Activated CD4-positive, alpha-beta T cell treated with anti-CD3 and anti-CD28 coated beads, Interleukin-2, Interleukin-6, amounts not matched to agents 100 ng/mL and 50 ng/mL, durations not matched to agents 16 hours and 8 hours (primary cell): Measurements from ENCODE around the gene GINS2.

ENCODE experiments used
- DNase-seq: peaks from one replicate; pipeline ENCODE4 v3.0.0-alpha.2; 2020

The GINS2 gene

DNA sequence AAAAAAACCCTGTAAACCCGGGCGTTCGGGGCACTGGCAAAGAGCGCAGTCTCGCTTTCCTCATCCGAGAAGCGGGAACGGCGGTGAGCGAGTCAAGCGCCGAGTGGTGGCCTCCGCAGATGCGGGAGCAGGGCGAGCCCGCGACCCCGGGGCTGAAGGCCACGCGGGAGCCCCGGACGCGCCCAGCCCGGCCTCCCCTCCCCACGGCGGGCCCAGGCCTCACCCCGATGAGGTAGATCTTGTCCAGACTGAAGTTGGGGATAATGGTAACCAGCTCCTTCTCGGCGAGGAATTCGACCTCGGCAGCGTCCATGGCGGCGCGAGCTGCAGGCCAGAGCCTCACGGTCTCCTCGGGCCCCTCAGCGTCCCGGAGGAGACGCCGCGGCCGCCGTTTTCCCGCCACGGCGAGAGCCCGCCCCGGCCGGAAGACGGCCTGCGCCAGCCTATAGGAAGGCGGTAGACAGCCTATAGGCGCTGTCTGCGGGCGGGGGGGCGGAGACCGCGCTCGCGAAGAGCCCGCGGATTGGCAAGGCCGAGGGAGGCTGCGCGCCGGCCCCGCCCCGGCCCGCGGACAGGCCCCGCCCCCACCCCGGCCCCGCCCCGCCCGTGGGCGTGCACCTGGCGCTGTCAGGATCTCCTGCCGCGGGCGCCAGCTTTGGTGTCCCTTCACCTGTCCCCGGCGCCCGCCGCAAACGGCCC, at the start of gene GINS2:
Gene GINS2, minus strand, starts transcription at position 369 of the 699 bp plus-strand sequence. Its CDS starts 56 bp downstream, at position 313.
- peak; percentile 95 for DNase-seq

DNA sequence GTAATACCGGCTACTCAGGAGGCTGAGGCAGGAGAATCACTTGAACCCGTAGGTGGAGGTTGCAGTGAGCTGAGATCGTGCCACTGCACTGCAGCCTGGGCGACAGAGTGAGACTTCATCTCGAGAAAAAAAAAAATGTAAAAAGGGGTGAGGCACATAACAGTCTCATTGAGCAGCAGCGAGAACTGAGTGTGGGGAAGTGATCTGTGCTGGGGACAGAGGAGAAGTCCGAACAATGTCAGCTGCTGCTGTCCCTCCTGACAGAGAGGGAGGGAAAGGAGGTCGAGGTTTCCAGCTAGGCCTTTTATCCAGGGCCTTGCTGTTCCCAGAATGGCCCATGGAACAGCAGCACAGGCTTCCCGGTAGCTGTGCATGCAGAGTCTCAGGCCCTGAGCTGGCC, 48.2 kb upstream of the GINS2 start:
- DNase-seq, result no peak

DNA sequence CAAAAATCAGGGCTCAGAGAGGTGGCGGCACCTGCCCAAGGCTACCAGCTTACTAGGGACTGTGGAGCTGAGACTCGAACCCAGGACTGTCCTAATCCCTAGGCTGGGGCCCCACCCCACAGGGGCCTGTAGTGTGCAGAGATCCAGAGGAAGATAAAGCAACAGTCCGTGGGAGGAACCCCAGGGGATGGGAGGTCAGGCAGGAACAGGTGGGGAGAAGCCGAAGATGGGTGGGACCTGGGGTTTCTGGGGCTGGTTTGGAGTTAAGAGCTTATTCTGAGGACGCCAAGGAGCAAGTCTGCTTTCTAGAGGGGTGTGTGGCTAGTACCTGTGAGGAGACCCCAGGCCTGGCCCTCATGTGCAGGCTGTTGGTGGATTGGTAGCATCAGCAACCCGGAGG, 47.2 kb upstream of the GINS2 start:
- DNase-seq, result no peak

DNA sequence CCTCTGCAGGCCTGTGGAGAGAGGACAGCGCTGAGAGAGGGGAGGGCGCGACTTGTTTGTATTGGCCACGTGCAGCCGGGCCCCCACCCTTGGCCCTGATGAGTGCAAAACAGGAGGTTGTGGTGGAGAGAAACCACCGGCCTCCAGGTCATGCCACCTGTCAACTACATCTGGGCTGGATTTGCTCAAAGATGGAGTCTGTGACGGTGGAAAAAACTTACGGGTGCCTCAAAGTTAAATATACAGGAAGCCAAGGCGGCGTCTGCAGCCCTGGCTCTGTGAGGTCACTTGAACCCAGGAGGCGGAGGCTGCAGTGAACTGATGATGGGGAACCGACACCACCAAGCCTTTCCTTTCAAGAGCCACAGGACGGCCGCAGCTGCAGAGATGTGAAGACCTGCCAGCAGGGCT, 46.5 kb upstream of the GINS2 start:
- peak; percentile 17 for DNase-seq

DNA sequence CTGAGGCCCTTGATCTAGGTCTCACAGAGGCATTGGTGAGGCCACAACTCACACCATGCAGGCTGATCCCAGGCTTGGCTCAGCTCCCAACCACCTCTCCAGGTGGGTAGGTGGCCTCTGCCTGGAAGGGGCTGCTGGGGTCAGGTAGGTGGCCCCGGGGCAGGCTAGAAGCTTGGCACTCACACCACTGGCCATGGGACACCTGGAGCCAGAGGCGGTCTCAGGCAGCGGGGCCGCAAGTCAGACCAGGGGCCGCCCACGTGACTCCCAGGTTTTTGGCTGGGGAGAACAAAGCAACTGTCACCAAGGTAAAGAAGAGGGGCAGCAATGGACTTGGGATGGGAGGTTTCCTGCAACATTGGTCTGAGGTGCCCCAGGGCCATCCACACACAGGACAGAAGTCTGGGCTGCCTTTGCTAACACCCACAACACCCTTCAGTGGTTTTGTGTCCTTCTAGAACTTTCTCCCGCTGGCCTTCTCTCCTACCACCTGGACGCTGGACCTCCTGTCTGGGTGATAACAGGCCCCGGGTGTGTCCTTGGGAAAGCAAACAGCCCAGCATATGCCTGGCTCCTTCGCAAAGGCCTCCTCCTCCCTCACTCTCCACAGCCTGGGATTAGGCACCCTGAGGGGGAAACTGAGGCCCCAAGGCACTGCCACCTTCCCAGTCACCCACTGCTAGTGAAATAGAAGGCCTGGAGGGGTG, 45.7 kb upstream of the GINS2 start:
- no peak for DNase-seq

DNA sequence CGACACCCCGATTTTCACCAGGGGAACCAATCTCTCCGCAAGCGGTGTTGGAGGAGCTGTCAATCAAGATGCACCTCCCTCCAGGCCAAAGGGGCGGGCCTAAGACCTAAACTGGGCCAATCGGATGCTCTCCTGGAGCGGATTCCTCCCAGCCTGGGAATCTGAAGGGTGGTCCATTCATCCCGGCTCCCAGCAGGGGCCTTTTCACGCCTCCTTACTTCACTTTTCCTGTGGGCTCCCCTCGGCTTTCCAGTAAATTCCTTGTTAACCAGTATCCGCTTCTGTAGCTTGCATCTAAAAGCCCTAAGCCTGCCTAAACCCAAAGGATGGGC, 45.1 kb upstream of the GINS2 start:
- DNase-seq, result no peak

DNA sequence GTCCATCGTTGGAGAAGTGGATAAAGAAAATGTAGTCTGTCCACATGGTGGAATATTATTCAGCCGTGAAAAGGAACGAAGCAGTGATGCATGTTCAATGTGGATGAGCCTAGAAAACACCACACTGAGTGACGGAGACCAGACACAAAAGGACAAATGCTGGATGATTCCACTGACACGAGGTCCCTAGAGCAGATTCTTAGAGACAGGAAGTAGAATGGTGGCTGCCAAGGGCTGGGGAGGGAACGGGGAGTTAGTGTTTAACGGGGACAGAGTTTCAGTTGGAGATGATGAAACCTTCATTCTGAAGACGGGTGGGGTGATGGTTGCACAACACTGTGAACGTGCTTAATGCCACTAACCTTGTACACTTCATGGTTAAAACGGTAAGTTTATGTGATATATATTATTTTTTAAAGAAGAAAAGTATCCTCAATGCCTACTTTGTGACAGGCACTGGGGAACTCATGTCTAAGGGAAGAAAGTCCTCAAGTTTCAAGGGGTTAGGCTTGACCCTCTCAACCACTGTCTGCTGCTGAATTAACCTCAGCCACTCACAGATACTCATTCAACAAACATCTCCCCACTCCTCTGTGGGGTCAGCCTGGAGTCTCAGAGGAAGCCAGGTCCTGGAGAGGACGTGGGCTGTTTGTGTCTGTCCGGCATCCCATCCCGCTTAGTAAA, 44.5 kb upstream of the GINS2 start:
- DNase-seq, result no peak

DNA sequence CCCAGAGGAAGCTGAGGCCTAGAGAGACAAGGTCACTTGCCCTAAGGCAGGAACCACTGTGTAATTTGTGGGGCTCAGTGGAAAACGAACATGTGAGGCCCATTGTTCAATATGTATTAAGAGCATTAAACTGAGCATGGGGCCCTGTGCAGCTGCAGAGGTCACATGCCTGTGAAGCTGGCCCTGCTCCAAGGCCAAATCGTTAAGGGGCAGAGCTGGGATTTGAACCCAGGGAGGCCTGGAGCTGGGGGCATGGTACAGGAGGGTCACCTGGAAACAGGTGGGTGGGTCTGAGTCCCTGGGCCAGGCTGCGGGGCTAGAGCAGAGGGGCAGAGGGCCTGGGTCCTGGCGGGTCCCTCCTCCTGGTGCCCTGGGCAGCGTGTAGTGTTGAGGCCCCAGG, 42.4 kb upstream of the GINS2 start:
- no peak for DNase-seq

DNA sequence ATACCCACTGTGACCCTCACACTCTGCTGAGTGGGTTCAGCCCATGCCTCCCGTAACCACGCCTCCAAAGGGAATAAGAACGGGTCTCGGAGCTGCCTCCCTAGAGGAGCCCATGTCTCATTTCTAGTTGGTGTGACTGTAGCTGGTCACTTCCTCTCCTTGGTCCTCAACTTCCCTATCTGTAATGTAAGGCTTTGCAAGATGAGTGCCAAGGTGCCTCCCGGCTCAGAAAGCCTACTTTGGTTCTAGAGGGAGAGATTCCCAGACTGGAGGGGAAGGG, 41.4 kb upstream of the GINS2 start:
- DNase-seq, result no peak

DNA sequence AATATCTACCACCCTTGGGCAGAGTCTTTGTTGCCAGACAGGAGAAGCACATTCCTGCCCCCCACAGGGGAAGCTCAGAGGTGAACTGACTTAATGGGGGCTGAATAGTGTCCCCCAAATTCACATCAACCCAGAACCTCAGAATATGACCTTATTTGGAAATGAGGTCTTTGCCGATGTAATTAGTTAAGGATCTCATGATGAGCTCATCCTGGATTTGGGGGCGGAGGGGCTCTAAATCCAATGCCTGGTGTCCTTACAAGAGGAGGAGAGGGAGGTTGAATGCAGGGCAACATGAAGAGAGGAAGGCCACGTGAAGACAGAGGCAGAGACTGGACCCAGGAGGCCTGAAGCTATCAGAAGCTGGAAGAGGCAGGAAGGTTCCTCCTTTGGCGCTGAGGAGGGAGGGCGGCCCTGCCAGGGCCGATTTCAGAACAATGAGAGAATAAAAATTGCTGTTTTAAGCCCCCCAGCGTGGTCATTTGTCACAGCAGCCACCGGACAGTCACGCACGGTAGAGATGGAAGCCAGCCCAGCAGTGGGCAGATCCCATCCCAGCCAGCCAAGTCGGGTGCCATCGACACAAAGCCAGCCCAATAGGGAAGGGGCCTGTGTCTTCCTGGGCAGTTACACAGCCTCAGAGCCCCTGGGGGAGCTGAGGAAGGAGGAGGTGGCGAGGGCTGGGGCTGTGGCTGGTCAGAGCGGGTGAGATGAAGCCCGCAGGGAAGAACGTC, 40.9 kb upstream of the GINS2 start:
- DNase-seq, result no peak

DNA sequence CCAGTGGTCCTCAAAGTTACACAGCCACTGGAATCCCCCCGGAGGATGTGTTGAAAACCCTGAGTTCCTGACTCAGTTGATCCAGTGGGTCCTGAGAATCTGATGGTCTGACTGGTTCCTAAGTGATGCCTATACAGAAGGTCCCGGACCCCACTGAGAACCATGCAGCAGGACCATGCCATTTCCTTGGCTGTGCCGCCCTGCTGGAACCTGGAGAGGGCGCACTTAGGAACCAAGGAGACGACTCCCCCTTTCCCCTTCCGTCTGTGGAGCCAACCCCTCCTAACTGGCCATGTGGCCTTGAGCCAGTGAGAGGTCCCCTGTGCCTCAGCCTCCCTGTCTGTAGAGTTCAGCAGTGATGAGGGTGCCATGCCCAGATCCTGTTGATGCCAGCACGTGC, 40.1 kb upstream of the GINS2 start:
- DNase-seq, result no peak

DNA sequence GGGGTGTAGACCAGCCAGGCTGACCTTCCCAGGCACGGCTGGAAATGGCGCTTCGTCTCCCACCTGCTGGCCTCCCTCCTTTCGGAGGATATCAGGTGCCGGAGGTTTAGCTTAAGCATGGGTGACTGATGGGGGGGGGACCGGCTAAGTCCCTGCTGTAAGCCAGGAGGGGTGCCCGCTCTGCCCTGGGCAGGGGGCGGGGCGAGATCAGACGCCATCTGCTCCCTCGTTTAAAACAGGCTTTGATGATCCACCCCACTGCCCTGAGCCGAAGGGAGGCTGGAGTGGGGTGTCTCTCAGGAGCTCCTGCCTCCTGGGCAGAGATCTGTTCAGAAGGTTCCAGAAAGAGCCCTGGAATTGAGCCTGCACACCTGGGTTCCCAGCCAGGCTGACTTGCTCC, 36.2 kb upstream of the GINS2 start:
- DNase-seq, result no peak

DNA sequence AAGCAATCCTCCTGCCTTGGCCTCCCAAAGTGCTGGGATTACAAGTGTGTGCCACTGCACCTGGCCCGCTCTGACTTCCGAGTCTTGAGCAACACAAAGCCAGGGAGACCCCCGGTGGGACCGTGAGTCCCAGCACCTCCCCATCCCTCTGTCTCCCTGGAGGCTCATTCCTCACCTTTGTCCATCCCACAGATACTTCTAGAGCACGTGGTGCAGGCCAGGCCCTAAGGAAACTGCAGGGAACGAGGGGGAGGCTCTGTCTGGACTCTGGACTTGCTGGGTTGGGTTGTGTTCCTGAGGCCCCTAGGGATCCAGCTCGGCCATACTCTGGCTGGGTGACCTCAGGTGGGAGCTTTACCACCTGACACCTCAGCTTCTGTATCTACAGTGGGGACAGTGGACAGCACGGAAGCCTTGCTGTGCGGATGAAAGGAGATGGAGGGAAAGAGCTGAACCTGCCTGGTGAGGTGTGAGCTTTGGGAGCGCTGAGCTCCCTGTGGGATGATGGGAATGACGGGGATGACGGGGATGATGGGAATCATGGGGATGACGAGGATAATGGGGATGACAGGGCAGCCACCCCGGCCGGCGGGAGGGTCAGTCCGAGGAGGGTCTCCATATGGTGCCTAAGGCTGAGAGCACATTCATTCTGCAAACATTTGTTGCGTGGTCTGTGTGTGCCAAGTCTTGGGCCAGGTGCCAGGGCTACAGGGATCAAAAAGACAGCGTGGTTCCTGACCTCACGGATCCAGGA, 35.5 kb upstream of the GINS2 start:
- no peak for DNase-seq

DNA sequence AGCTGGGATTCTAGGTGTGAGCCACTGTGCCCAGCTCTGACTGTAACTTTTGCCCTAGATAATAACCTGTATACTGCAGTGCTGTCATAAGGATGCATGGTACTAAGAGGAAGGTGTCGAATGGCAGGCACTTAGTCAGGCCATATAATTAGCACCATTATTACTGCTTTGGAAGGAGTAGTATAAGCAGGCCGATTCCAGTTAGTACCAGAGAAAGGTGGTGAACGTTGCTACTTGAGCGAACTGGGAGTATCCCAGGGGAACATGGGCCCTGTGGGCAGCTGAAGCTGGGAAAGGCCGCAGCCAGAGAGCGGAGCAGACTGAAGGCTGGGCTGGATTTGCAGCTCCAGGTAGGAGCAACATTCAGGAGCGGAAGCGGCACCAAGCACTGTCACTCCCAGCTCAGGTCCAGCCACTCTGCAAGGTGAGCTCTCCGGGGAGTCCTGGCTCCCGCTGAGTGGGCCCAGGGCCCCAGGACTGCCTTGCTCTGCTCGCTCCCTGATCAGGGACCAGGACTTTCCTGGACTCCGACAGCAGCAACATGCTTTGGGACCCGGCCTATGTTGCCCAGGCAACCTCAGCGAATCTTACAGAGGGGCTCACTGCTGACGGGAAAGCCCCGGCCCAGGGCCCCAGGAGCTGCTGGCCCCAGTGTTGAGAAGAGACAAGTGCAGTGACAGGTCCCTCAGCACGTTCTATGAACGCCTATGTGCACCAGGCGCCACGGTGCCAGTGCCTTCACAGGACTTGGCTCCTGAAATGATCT, 33.6 kb upstream of the GINS2 start:
- no peak for DNase-seq

DNA sequence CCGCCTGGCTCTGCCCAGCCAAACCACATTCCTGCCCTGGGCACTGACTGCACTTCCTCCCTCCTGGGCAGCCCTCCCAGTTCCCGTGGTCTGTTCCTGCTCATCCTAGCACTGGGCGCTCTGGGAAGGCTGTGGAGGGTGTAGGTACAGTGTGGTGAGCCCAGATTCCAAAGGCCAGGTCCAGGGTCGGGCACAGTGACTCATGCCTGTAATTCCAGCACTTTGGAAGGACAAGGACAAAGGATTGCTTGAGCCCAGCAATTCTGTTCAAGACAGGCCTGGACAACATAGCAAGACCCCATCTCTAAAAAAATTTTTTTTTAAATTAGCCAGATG, 31.5 kb upstream of the GINS2 start:
- DNase-seq, result no peak

DNA sequence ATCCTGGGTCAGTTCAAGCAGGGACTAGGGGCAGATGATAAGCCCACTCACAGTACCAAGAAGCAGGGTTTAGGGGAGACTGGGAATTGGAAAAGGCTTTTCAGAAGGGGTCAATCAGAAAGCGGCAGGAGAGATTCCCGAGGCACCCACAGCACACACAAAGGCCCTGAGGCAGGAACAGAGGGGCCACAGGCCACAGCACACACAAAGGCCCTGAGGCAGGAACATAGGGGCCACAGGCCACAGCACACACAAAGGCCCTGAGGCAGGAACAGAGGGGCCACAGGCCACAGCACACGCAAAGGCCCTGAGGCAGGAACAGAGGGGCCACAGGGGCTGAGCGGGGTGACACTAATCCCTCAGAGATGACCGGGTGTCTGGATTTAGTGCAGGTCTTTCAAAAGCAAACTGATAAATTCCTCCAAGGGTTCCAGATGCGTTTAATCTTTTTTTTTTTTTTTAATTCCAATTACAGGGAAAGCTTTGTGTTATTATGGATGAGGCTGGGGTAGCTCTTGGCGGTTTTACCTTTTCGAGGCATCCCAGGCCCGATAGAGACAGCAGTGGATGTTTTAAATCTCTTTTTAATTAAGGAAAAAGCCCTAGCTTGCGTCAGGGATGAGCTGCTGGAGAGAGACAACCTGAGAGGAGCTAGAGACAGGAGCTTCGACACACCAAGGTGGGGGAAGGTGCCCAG, 31.0 kb upstream of the GINS2 start:
- no peak for DNase-seq

DNA sequence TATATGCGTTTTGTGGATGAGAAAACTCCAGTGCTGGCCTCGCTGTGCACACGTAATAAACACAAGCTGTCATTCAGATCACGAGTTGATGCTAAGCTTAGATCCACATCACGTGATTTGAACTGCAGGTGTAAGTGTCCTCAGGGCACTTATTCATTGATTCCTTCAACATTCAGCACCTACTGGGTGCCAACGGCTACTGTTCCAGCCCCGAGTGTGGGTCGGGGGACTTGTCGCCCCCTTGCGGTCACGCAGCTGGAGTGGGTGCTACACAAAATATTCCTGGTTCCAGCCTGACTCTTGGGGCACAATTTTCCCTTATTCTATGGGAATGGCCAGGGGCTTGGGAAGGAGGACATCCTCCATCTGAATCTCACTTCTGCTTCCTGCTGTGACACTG, 29.9 kb upstream of the GINS2 start:
- peak; percentile 14 for DNase-seq

DNA sequence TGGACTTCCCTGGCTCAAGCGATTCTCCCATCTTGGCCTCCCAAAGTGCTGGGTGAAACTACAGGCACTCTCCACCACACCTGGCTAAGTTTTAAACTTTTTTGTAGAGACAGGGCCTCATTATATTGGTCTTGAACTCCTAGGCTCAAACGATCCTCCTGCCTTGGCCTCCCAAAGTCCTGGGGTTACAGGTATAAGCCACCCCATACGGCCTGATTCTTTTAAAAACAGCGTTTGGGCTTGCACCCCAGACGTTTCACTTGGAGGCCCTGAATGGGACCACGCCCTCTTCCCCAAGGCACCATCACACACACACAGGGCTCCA, 29.4 kb upstream of the GINS2 start:
- DNase-seq, result no peak

DNA sequence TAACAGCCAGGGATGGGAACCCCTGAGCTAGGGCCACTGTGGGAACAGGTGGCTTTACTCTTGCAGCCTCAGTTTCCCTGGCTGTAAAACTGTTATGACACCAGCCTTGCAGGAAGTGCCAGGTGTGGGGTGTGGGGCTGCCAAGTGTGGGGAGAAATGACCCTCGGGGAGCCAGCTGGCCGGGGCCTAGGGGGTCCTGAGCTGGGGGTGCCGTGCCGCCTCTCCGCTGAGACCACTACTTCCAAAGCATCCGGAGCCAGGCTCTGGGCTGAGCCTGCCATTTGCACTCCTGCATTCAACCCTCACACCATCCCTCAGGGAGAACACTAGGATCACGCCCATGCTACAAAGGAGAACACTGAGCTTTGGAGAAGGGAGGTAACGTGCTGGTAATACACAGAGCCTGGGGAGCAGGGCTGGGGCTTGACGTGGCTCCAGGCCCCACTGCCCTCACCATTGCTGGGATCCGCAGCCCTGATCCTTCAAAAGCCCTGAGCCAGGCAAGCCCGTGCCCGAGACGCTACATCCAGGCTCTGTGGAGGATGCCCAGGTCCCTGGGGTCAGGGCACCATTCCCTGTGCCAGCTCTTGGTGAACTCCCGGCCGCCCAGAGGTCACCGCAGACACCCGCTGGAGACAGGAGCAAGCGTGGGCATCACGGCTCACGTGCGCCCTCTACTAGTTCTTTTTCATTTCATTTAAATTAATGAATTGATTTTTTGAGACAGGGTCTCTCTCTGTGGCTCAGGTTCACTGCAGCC, 28.8 kb upstream of the GINS2 start:
- DNase-seq, result peak; percentile 74

DNA sequence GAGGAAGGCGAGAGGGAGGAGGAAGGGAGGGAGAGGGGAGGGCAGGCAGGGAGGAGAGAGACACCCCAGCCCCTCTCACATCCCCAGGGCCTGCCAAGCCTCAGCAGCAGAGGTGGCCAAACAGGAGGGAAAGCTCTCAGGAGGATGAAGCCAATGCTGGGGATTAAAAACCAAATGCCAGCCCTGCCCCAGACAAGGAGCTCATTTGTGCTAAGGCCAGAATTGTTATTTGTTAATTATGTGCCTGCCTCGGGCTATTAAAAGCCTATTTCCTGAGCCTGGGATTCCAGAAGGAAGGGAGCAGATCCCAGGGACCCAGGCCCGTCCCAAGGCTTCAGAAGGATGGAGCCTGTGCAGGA, 27.9 kb upstream of the GINS2 start:
- DNase-seq, result no peak

DNA sequence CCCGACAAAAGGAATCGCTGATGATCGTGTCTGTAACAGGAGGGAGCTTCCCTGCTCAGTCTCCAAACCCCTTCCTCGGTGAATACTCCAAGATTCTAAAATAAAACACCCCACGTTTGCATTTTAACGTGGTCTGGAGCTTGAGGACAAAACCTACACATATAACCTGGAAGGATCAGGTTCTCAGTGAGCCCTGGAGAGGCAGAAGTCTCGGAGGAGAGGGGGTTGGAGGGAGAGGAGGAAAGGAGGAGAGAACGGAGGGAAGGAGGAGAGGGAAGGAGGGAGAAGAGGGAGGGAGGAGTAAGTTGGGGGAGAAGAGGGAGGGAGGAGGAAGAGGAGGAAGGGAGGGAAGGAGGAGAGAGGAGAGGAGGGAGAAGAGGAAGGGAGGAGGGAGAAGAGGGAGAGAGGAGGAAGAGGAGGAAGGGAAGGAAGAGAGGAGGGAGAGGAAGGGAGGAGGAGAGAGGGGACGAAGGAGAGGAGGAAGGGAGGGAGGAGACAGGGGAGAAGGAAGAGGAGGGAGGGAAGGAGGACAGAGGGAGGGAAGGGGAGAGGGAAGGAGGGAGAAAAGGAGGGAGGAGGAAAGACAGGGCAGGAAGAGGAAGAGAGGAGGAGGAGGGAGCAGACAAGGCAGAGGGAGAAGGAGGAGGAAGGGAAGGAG, 27.4 kb upstream of the GINS2 start:
- no peak for DNase-seq
